HG03103 (cell line): ENCODE data around the gene MYO15A.
"Not testable (repeated sequence)": the region's sequence is repeated elsewhere in the genome, so short reads cannot be mapped to it uniquely, and the experiment has no call there.

Source experiments
- ATAC-seq: cut with Tn5 transposase; IDR thresholded peaks from one replicate; pipeline ENCODE4 v1.9.1; 2021; ENCODE audit warnings: low read depth; ENCODE audit not compliant: unreplicated experiment

Gene MYO15A

GRCh38 chr17:18208092-18208491, 99.5 kb downstream of the MYO15A start:
- no peak for ATAC-seq

- no peak for ATAC-seq
Measured at GRCh38 chr17:18213666-18214270, 105.2 kb downstream of the MYO15A start.

GRCh38 chr17:18216906-18217305, 108.3 kb downstream of the MYO15A start:
- ATAC-seq: not testable (repeated sequence)

- no peak for ATAC-seq
Measured at GRCh38 chr17:18217412-18218015, 109.0 kb downstream of the MYO15A start.

- no peak for ATAC-seq
Measured at GRCh38 chr17:18218756-18219415, 110.3 kb downstream of the MYO15A start.

- no peak for ATAC-seq
Measured at GRCh38 chr17:18224053-18224386, 115.5 kb downstream of the MYO15A start.

- no peak for ATAC-seq
Measured at GRCh38 chr17:18224387-18225120, 116.0 kb downstream of the MYO15A start.

- ATAC-seq: peak; percentile 87
Measured at GRCh38 chr17:18225121-18225641, 116.6 kb downstream of the MYO15A start, which contains the start of gene LLGL1. Gene LLGL1, plus strand, starts transcription at chr17:18225635. Its CDS starts 48 bp downstream, at chr17:18225683.

- ATAC-seq: peak; percentile 24
Measured at GRCh38 chr17:18225642-18226283, 117.2 kb downstream of the MYO15A start.

GRCh38 chr17:18226284-18226945, 117.9 kb downstream of the MYO15A start:
- no peak for ATAC-seq

- no peak for ATAC-seq
Measured at GRCh38 chr17:18227635-18228034, 119.1 kb downstream of the MYO15A start.

- ATAC-seq: no peak
Measured at GRCh38 chr17:18228176-18228682, 119.7 kb downstream of the MYO15A start.

- no peak for ATAC-seq
Measured at GRCh38 chr17:18229254-18229653, 120.7 kb downstream of the MYO15A start.
